Epithelial cell of esophagus (primary cell): ENCODE results near the gene CD74.

ENCODE experiments used
- DNase-seq: peaks from one replicate; pipeline ENCODE4 v3.0.0; 2010; ENCODE audit warnings: low read depth
- H3K4me3 ChIP-seq: 2 replicates; pipeline ENCODE4 v1.5.1; 2011; ENCODE audit warnings: mild to moderate bottlenecking, low read length, control low read depth
- CTCF ChIP-seq: IDR thresholded peaks from 2 replicates; pipeline ENCODE4 v1.5.1; 2011; ENCODE audit warnings: low read depth, mild to moderate bottlenecking, low read length, control low read depth, inconsistent platforms; ENCODE audit not compliant: insufficient read depth; ENCODE audit errors: missing control alignments

The CD74 gene

GRCh38 chr5:150404121-150404520, 8.6 kb downstream of the CD74 start:
- no peak overlapping the region for H3K4me3 ChIP-seq
- no peak for DNase-seq
- TF ChIP-seq CTCF = no peak

GRCh38 chr5:150402901-150403342, 9.8 kb downstream of the CD74 start:
- no peak for TF ChIP-seq CTCF
- H3K4me3 ChIP-seq = no peak overlapping the region
- DNase-seq = no peak

- no peak overlapping the region for H3K4me3 ChIP-seq
- TF ChIP-seq CTCF = no peak
- no peak for DNase-seq
These were observed 10.4 kb downstream of the CD74 start for GRCh38 chr5:150402229-150402773.

GRCh38 chr5:150401376-150402228, 11.1 kb downstream of the CD74 start:
- no peak for TF ChIP-seq CTCF
- H3K4me3 ChIP-seq = no peak overlapping the region
- no peak for DNase-seq

GRCh38 chr5:150401076-150401375, 11.7 kb downstream of the CD74 start:
- H3K4me3 ChIP-seq = no peak overlapping the region
- no peak for DNase-seq
- TF ChIP-seq CTCF = no peak

- no peak for DNase-seq
- no peak overlapping the region for H3K4me3 ChIP-seq
- no peak for TF ChIP-seq CTCF
These were observed 12.2 kb downstream of the CD74 start for GRCh38 chr5:150400316-150401075.
